ENCODE results near the gene KRT76.

Gene KRT76

GRCh38 chr12:52776913-52777395 lies at the start of gene KRT76:
TSS of gene KRT76 (minus strand) at chr12:52777345. CDS start at chr12:52777291, 54 bp downstream.
- no peak for DNase-seq

- DNase-seq = no peak
These were observed 48.8 kb upstream of the KRT76 start for GRCh38 chr12:52825961-52826360.

DNA sequence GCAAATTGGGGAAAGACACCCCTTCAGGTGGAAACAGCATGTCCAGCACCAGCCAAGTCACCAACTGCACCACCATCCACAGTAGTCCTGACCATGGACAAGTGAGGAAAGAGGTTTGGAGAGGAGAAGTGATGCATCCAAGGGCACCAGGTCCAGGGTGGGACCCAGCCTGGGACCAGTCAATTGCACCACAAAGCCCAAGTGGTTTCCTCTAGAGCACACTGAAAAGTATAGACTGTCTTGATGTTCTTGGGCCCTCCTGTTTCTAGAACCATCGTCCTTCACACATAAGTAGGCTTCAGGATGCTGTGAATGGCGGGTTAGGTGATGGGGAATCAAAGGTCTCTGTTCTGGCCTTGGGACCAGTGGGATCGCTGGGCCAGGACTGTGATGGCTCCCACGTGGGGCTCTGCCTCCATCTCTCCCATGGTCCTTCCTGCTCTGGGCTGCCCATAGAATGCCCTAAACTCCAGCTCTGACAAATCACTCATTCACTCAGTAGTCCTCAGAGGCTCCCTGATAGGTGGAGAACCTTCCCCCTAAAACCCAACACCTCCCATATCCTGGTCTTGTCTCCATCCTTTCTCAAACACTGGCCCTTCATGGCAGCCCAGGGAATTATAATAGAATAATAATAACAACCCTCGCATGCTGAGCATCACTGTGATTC lies 47.7 kb upstream of the KRT76 start:
- DNase-seq = no peak

- DNase-seq = no peak
These were observed 46.8 kb upstream of the KRT76 start for GRCh38 chr12:52823761-52824450.

DNA sequence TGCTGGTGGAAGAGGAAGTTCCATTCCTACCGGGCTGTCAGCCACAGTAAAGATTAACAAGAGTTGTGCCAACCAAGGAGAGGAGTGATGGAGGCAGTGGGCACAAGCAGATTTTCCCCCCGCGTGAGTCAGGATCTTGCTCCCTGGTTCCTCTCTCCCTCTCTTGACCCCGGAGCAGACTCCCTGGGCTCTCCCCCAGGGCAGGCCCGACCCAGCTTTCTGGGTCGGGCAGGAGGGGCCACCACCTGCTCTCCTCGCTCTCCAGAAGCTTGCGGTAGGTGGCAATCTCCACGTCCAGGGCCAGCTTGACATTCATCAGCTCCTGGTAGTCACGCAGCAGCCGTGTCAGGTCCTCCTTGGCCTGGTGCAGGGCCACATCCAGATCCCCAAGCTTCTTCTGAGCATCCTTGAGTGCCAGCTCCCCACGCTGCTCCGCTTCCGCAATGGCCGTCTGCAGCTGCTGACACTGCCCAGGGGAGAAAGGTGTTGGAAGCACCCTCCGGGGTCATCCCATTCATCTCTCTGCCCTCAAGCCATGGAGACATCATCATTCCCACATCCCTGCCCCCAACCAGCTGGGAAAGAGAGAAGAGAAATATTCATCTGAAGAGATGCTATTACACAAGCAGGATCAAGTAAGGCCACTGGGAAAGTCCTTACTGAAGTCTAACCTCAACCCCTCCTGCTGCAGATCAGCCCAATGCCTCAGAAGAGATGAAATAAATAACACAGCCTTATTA lies 45.8 kb upstream of the KRT76 start:
- DNase-seq = no peak

DNA sequence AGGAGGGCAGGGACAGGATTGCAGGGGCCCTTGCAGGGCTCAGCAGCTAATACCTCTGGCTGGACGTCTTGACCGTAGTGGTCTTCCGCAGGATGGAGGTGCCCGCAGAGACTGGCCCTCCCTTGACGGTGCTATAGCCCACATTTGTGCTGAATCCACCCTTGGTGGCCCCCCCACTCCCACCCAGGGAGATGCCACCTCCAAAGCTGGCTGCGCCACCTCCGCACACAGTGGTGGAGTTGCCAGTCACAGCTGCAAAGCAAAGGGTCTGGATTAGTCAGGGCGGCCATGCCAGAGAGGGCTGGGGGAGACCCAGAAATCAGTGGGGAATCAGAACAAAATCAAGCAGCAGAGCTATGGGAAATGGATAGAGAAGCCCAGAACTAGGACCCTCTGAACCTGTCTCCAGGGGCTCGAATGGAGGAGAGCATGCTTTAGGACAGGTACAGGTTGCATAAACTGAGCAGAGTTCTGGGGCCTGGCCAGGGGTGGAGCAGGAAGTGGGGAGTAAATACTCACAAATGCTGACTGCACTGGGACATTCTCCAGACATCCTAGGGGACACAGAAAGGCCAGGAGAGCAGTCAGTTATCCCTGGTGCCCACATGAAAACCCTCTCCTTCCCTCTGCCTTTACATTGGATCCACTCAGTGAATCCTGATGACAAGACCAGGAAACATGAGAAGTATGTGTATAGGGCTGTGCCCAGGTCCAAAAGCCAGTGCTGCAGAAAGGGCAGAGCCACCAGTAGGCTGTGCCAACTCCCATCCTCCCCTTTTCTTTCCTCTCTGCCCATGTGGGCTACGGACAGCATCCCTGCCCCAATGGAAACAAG lies 44.9 kb upstream of the KRT76 start:
- DNase-seq = no peak

DNA sequence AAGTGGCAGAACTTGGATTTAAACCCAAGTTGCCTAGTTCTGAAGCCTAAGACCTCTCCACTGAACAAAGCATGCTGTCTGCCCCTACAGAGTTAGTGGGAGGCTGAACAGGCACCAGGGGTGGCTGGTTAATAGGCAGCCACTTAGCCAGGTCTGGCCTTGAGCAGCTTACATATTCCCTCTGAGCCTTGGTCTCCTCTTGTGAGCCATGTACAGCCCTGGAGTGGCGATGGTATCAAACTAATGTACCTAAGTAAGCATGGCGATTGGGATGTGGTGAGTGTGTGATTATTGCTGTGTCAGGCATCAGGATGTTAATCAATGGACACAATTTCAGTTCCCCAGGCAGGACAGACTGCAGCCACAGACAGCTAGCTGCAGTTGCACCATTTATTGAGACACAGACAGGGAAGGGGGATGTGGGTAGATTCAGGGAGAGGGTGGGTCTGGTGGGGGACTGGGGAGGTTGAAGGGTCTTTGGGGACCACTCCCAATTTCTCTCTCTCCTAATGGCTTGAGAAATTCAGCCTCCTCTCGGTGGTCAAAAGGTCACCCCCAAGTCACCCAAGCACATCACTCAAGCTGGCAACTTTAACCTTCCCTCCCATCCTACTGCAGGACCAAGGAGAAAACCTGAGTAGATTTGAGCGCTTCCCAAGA lies 44.1 kb upstream of the KRT76 start:
- DNase-seq = no peak

GRCh38 chr12:52820521-52820920 lies 43.4 kb upstream of the KRT76 start:
- no peak for DNase-seq

- DNase-seq = no peak
These were observed 42.8 kb upstream of the KRT76 start for GRCh38 chr12:52819731-52820510.

DNA sequence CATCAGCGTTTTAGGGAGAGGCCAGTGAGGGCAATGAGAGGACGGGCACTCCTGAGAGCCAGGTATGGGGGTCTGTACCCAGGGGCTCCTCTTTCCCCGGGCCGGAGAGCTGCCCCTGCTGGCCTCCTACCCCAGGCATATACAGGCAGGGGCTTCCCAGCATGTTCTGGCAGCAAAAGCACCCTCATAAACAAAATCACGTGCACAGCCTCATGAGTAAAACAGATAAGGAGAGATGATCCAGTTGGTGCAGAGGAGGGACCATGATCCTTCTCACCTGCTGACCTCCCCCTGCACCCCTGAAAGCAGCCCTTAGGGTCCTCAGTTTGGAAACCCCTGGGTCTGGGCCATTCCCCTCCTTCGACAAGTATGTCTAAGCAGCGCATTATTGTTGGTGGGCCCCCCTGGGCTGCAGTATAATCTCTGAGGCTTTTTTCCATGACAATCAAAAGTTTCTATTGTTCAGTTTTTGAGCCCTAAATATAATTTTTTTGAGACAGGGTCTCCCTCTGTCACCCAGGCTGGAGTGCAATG lies 41.8 kb upstream of the KRT76 start:
- DNase-seq = no peak

- DNase-seq = no peak
These were observed 41.2 kb upstream of the KRT76 start for GRCh38 chr12:52818388-52818787.

- no peak for DNase-seq
These were observed 40.6 kb upstream of the KRT76 start for GRCh38 chr12:52817699-52818238.

DNA sequence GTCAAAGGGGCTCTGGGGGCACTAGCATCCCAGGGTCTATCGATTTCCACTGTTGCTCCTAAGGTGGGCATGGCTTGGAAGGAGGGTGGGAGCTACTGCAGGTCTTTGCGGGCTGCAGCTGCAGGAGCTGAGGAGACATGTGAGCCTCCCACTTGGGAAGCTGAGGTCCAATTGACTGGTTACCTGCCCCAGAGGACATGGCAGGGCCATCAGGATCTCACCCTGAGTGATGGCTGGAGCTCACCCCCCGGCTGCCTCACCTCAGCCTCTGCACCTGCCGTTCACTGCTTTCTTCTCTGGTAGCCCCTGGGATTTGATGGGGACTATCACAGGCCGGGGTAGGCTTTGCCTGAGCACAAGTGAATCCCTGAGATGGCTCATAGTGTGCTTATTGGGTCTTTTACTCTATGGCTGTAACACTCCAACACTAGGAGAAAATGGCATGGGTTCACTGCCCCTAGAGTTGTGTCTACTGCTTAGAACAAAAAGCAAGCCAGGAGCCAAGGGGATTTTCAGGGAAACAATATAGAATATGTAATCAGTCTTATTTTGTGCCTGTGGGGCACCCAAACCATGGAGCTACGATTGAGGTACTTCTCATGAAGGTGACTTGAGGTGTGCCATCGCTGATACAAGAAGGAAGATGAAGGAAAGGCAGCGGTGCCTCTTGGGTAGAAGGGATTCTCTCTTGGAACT lies 40.0 kb upstream of the KRT76 start:
- DNase-seq = no peak

- no peak for DNase-seq
These were observed 38.8 kb upstream of the KRT76 start for GRCh38 chr12:52815676-52816588.

- DNase-seq = no peak
These were observed 38.0 kb upstream of the KRT76 start for GRCh38 chr12:52815161-52815560.

DNA sequence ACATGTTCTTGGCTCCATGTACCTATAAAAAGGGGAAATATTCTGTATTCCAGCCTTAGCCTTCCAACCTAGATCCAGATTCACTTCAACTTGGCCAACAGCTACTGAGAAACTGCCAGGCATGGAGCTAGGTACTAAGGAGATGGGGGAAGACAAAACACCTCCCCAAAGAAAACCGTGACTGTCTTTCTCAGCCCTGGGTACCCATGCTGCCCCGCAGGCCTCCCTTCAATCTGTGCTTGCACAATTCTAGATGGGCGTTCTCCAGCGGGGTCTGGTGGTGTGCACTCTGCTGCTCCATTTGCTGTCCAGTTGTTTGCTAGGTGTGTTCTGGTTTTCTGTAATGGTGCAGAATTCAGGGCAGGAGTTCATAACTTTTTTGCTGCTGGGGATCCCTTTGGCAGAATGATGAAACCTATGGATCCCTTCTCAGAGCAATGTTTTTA lies 37.6 kb upstream of the KRT76 start:
- DNase-seq = no peak

DNA sequence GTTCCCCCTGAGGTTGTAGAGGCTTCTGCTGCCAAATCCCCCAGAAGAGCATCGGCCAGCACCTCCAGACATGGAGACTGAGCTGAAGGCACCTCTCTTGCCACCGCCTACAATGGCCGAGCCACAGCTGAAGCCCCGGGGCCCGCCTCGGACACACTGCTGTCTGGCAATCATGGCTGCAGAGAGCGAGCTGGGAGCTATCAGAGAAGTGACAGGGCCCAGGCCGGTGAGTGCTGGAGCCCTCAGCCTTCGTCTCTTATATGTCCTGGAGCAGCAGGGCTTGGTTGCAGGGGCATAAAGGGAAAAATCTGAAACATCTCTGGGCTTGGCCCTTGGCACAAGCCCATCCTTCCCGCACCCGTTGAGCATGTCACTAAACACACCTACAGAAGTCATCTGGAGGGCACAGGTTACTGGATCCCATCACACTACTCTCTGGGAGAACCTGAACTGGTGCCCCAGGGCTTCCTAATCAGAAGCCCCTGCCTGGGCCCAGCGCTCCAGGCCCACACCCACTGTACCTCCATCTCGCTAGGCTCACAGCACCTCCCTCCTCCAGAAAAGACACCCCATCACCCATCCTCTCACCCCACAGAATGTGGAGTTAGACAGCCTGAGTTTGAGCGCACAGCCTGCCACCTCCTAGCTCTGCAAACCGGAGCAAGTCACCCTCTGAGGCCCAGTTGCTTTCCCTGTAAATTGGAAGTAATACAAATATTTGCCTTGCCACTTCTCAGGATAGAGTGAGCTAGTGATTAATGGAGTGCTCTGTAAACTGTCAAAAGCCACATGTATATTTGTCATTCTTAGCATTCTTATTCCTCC lies 37.0 kb upstream of the KRT76 start, which contains the start of gene KRT4:
Gene KRT4 (minus strand): TSS at position 232 of the 825 bp plus-strand sequence. CDS start 58 bp downstream, at position 174.
- no peak for DNase-seq

Measured in stimulated activated CD4-positive, alpha-beta T cell treated with anti-CD3 and anti-CD28 coated beads, Interleukin-4, amount 100 ng/mL, for 24 hours (primary cell).